Activated CD8-positive, alpha-beta T cell treated with anti-CD3 and anti-CD28 coated beads for 36 hours (primary cell): ENCODE measurements around the gene MTUS2. TPM values are rescaled to one million over a fixed set of nuclear protein-coding genes. Genes with fewer than 3 reads are reported as not detected.

ENCODE experiments used
- ATAC-seq: fragments of 200-7000 bp; cut with Tn5 transposase; one replicate; pipeline ENCODE4 v1.10.0; 2021; ENCODE audit warnings: mild to moderate bottlenecking, moderate library complexity
- CTCF ChIA-PET: fragments of 350-600 bp; sonication (Branson Sonifier 250); formaldehyde crosslinking; loops from one replicate; lab custom pipeline; 2021; ENCODE audit warnings: antibody characterized with exemption; lab: Charles Lee
- POLR2A ChIA-PET: fragments of 350-600 bp; sonication (Branson Sonifier 250); formaldehyde crosslinking; loops from one replicate; lab custom pipeline; 2021; ENCODE audit warnings: antibody characterized with exemption; lab: Charles Lee
- DNase-seq: peaks from one replicate; pipeline ENCODE4 v3.0.0-alpha.2; 2020
- H3K27ac Mint-ChIP-seq: one replicate; pipeline ENCODE4 v1.8.0; 2021; ENCODE audit warnings: mild to moderate bottlenecking, mixed read lengths
- H3K27me3 Mint-ChIP-seq: one replicate; pipeline ENCODE4 v1.8.0; 2021; ENCODE audit warnings: mixed read lengths
- H3K36me3 Mint-ChIP-seq: one replicate; pipeline ENCODE4 v1.8.0; 2021; ENCODE audit warnings: low read depth, mixed read lengths
- H3K4me1 Mint-ChIP-seq: one replicate; pipeline ENCODE4 v1.8.0; 2021; ENCODE audit warnings: low read depth, mixed read lengths
- H3K4me3 Mint-ChIP-seq: one replicate; pipeline ENCODE4 v1.8.0; 2021; ENCODE audit warnings: mild to moderate bottlenecking, moderate library complexity, mixed read lengths
- H3K9me3 Mint-ChIP-seq: one replicate; pipeline ENCODE4 v1.8.0; 2021; ENCODE audit warnings: mixed read lengths
- CTCF ChIP-seq: fragments of 200-600 bp; IDR thresholded peaks from one replicate; pipeline ENCODE4 v1.8.0; 2022; ENCODE audit warnings: antibody characterized with exemption, mild to moderate bottlenecking
- intact Hi-C: fragments of 100-400 bp; cut with micrococcal nuclease; formaldehyde crosslinking; loops from one replicate; pipeline ENCODE4 v1.10.0; 2022
- total RNA-seq, 2 experiments: library from RNA; stranded (reverse); gene quantifications; one replicate each; pipeline ENCODE4 v1.2.3, GENCODE V29; 2021

Gene MTUS2
- total RNA-seq, 2 experiments from 2014 or later = not detected

GRCh38 chr13:29292045-29292444 is 471.9 kb downstream of the MTUS2 start:
- CTCF ChIA-PET = no interaction called here
- H3K4me3 Mint-ChIP-seq = no peak overlapping the region
- DNase-seq (no peak), ATAC-seq (no peak)
- intact Hi-C loops = no loop called here
- POLR2A ChIA-PET = no interaction called here
- H3K36me3 Mint-ChIP-seq = no peaks in the 10 kb centered on the region
- no peak for TF ChIP-seq CTCF
- peaks cover 2% of the 10 kb centered on the region for H3K27me3 Mint-ChIP-seq
- H3K4me1 Mint-ChIP-seq = no peaks in the 10 kb centered on the region
- no peak overlapping the region for H3K27ac Mint-ChIP-seq
- peaks cover 7% of the 10 kb centered on the region for H3K9me3 Mint-ChIP-seq

GRCh38 chr13:29294821-29295220 is 474.7 kb downstream of the MTUS2 start:
- DNase-seq (no peak), ATAC-seq (no peak)
- POLR2A ChIA-PET = no interaction called here
- Mint-ChIP-seq H3K27ac (no peak overlapping the region), H3K4me3 (no peak overlapping the region), H3K27me3 (peaks cover 5% of the 10 kb centered on the region), H3K4me1 (no peaks in the 10 kb centered on the region), H3K9me3 (peaks cover 7% of the 10 kb centered on the region), H3K36me3 (no peaks in the 10 kb centered on the region)
- CTCF ChIA-PET = no interaction called here
- intact Hi-C loops = no loop called here
- TF ChIP-seq CTCF = no peak

- intact Hi-C loops = no loop called here
- H3K27me3 Mint-ChIP-seq = peaks cover 3% of the 10 kb centered on the region
- DNase-seq (no peak), ATAC-seq (no peak)
- no peak overlapping the region for H3K27ac Mint-ChIP-seq
- no peaks in the 10 kb centered on the region for H3K4me1 Mint-ChIP-seq
- H3K4me3 Mint-ChIP-seq = no peak overlapping the region
- no peak for TF ChIP-seq CTCF
- H3K36me3 Mint-ChIP-seq = no peaks in the 10 kb centered on the region
- ChIA-PET CTCF (no interaction called here), POLR2A (no interaction called here)
- H3K9me3 Mint-ChIP-seq = peaks cover 24% of the 10 kb centered on the region
Observed at GRCh38 chr13:29301027-29301426, 480.9 kb downstream of the MTUS2 start.

- ATAC-seq (no peak), DNase-seq (no peak)
- intact Hi-C loops = no loop called here
- peaks cover 30% of the 10 kb centered on the region for H3K9me3 Mint-ChIP-seq
- no peak overlapping the region for H3K4me3 Mint-ChIP-seq
- ChIA-PET POLR2A (no interaction called here), CTCF (no interaction called here)
- H3K4me1 Mint-ChIP-seq = no peaks in the 10 kb centered on the region
- no peaks in the 10 kb centered on the region for H3K36me3 Mint-ChIP-seq
- peaks cover 2% of the 10 kb centered on the region for H3K27me3 Mint-ChIP-seq
- H3K27ac Mint-ChIP-seq = no peak overlapping the region
- no peak for TF ChIP-seq CTCF
Observed at GRCh38 chr13:29304148-29304547, 484.0 kb downstream of the MTUS2 start.

GRCh38 chr13:29310806-29311205 is 490.7 kb downstream of the MTUS2 start:
- Mint-ChIP-seq H3K4me1 (no peaks in the 10 kb centered on the region), H3K36me3 (no peaks in the 10 kb centered on the region), H3K27ac (no peak overlapping the region), H3K4me3 (no peak overlapping the region), H3K9me3 (peaks cover 6% of the 10 kb centered on the region), H3K27me3 (peaks cover 2% of the 10 kb centered on the region)
- DNase-seq (no peak), ATAC-seq (no peak)
- ChIA-PET POLR2A (no interaction called here), CTCF (no interaction called here)
- intact Hi-C loops = no loop called here
- TF ChIP-seq CTCF = no peak
